ENCODE data around the gene DNAJA3.

The DNAJA3 gene

DNA sequence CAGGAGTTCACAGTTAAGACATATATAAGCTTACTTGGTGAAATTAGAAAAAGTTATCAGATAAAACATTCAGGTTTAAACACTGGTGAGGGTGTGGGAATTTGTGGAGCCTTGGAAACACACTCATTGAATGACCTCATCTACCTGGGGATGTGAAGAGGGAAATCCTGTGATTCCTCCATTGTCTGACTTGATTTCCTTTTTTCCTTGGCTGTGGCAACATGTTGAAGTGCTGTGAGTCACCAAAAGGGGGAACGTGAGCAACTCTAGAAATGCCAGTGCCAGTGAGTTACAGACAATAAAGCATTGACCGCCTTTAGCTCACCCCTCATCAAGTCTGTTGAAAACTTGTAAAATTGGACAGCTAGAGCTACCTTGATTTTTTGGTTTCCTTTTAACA lies 52.3 kb downstream of the DNAJA3 start:
- no peak for DNase-seq

GRCh38 chr16:4481526-4481925 lies 55.9 kb downstream of the DNAJA3 start:
- DNase-seq = no peak

GRCh38 chr16:4481963-4482362 lies 56.3 kb downstream of the DNAJA3 start:
- no peak for DNase-seq

- no peak for DNase-seq
Observed at GRCh38 chr16:4486126-4486893, 60.6 kb downstream of the DNAJA3 start.

DNA sequence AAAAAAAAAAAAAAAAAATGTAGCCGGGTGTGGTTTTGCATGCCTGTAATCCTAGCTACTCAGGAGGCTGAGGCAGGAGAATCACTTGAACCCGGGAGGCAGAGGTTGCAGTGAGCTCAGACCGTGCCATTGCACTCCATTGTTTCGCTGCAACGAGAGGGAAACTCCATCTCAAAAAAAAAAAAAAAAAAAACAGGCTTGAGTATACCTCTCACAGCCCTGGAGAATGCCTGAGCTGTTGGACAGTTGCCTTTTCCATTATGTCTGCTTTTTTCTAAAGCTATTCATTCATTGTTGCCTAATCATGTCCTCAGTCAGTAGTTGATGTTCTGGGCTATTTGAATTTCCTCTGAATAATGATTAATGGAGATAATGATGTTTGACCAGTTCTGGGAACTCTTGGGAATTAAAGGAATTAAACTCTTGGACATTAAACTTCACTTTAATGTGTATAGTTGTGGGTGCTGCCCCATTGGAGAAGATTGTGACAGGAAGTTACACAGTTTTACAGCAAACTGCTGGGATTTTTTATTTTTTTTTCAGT lies 62.4 kb downstream of the DNAJA3 start:
- DNase-seq = peak in 1 of 5 donors; percentile 23

GRCh38 chr16:4488499-4488967 lies 62.9 kb downstream of the DNAJA3 start:
- peak in 1 of 5 donors; percentile 72 for DNase-seq

DNA sequence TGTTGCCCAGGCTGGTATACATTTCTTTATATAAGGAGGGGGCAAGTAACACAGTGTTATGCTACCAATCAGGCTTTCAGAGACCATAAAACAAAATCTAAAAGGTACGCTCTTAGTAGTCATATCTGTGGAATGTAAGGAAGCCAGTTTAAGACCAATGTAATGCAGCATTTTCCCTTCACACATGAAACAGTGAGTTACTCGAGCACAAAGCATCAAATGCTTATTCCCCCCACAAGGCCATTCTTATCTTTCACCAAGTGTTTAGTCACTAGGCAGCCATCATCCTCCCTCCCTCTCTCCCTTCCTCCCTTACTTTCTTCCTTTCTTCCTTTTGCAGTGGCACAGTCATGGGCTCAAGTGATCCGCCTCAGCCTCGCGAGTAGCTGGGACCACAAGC lies 63.4 kb downstream of the DNAJA3 start:
- DNase-seq = no peak

- DNase-seq = no peak
Observed at GRCh38 chr16:4491898-4492297, 66.2 kb downstream of the DNAJA3 start.

GRCh38 chr16:4494746-4495490 lies 69.2 kb downstream of the DNAJA3 start:
- DNase-seq = no peak

DNA sequence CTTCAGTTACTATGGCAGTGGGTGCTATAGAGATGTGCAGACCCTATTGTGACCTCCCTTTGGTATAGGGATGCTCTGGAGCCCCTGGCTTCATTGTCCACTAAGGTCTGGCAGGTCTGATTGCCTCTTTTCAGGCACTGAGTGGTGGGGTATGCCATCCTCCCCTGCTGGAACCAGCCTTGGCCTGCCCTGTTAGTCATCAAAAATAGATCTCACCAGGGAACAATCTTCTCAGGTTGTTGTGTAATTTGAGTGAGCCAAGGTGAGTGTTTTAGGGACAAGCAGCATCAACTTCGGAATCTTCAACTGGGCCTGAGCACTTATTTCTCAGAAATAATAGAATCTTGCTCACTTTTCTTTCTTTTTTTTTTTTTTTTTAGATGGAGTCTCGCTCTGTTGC lies 70.1 kb downstream of the DNAJA3 start:
- no peak for DNase-seq

DNA sequence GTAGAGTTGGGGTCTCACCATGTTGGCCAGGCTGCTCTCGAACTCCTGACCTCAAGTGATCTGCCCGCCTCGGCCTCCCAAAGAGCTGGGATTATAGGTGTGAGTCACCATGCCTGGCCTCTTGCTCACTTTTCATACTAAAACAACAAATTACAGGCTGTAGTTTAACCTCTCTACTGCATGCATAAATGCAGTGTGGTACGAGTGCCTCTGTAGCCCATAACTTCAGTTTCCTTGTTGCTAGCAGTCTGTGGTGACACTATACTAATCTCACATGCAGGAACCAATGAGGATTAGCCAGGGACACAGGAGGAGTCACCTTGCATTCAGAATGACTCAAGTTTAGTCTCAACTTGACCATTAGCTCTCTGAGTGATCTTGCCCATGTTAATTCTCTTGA lies 70.6 kb downstream of the DNAJA3 start:
- DNase-seq = no peak

- no peak for DNase-seq
Observed at GRCh38 chr16:4498546-4499195, 73.0 kb downstream of the DNAJA3 start.

GRCh38 chr16:4499196-4499555 lies 73.5 kb downstream of the DNAJA3 start:
- DNase-seq = no peak

DNA sequence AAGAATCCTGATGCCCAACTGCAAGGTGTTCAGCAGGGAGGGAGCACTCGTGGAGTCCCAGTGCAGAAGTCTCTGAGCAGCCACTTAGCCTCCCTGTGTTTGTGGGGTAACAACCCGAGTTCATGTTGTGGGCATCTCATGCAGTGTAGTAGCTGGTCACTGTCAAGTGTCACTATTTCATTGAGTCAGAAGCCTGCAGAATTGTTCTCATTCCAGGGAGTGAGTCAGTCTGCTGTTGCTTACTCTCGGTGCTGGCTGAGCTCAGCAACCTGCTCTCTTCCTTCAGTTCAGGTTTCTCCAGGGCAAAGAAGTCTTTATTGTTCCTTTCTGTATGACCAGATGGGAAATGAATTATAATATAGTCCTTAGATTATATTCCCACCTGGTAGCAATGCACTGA lies 74.6 kb downstream of the DNAJA3 start:
- DNase-seq = no peak

- no peak for DNase-seq
Observed at GRCh38 chr16:4501071-4501478, 75.4 kb downstream of the DNAJA3 start.

DNA sequence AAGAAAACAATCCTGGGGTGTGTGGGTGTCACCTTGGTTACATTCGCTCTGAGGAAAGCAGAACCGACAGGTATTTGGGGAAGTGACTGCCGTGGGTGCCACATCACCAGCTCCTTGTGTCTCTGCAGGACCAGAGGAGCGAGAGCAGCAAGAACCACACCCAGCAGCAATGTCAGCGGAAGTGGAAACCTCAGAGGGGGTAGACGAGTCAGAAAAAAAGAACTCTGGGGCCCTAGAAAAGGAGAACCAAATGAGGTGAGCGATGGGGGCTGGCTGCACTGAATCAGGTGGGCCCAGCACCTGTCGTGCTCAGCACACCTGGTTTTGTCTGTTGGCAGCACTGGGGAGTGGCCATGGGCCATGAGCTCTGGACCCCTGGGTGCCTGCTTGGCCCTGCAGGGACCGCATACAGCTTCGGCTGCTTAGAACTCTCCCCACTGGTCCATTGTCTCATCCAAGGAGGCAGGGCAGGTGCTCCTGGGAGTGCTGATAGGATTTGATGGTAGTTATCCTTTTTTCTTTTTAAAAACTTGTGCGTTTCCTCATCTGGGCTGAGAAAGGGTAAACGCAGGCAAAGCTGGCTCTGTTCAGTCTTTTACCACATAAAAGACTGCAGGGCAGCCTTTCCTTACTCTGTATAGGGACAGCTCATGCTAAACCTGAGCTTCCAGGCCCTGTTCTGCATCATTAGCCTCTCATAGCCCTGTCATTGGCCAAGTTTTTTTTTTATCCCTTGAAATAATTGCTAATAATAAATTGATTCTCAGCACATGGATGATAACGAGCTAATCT lies 79.9 kb downstream of the DNAJA3 start:
- DNase-seq = peak; percentile 47 to 87 (median 64)
